HCT116 (cell line): ENCODE measurements around the gene ZNF79. TPM values are rescaled to one million over a fixed set of nuclear protein-coding genes. Genes with fewer than 3 reads are reported as not detected.

Experiments
- ATAC-seq: fragments of 200-7000 bp; cut with Tn5 transposase; 2 replicates; pipeline ENCODE4 v1.9.1; 2020; ENCODE audit warnings: mild to moderate bottlenecking, moderate library complexity
- BruUV-seq: library from RNA; stranded (reverse); fragments of 400-500 nt; replicated peaks from 2 replicates; lab custom pipeline; 2021; lab: Mats Ljungman, UMichigan
- CTCF ChIA-PET: fragments of 300-600 bp; sonication (Branson Sonifier 250); formaldehyde crosslinking; loops from one replicate; lab custom pipeline; 2021; ENCODE audit warnings: antibody characterized with exemption; lab: Charles Lee
- POLR2A ChIA-PET: fragments of 300-600, 350-600 bp; sonication (Branson Sonifier 250); formaldehyde crosslinking; loops from one replicate; lab custom pipeline; 2021; ENCODE audit warnings: antibody characterized with exemption; lab: Charles Lee
- RAD21 ChIA-PET, 2 experiments: fragments of 300-600 bp; sonication (Branson Sonifier 250); formaldehyde crosslinking; loops; one replicate each; lab custom pipeline; 2023; ENCODE audit warnings: low total read pairs in 2 of 2; ENCODE audit not compliant: uncharacterized antibody in 2 of 2, unreplicated experiment in 2 of 2, low non-redundant PET in 1 of 2; lab: Charles Lee
- DNase-seq: peaks from one replicate; pipeline ENCODE4 v3.0.0-alpha.2; 2010; ENCODE audit warnings: low read depth, low spot score
- H2AFZ ChIP-seq: fragments of 200-600 bp; shearing (Covaris generic), sonication (generic); 2 replicates; pipeline ENCODE4 v1.6.1; 2017; ENCODE audit warnings: low read depth, mixed run types, mixed read lengths, antibody characterized with exemption, low read length; ENCODE audit not compliant: poor library complexity, severe bottlenecking
- H3K27ac ChIP-seq: 2 replicates; pipeline ENCODE4 v1.5.1; 2012; ENCODE audit warnings: low read depth, low read length
- H3K27me3 ChIP-seq: fragments of 200-600 bp; sonication (generic); 2 replicates; pipeline ENCODE4 v1.6.1; 2016; ENCODE audit warnings: mixed run types, low read length, mixed read lengths; ENCODE audit not compliant: insufficient read depth
- H3K36me3 ChIP-seq, 2 experiments: fragments of 200-500 bp in 1 of 2; fragments of 200-600 bp in 1 of 2; sonication (Bioruptor generic) in 1 of 2; sonication (generic) in 1 of 2; 2 replicates each; pipeline versions ENCODE4 v1.5.1 to v1.6.1; 2014 to 2016; ENCODE audit warnings: low read length in 2 of 2, inconsistent platforms in 1 of 2, mixed read lengths in 1 of 2, mixed run types in 1 of 2; ENCODE audit not compliant: insufficient read depth in 2 of 2, control insufficient read depth in 1 of 2
- H3K4me1 ChIP-seq, 2 experiments: fragments of 200-600 bp in 1 of 2; sonication (generic) in 1 of 2; 2 replicates each; pipeline versions ENCODE4 v1.5.1 to v1.6.1; 2012 to 2017; ENCODE audit warnings: low read length in 2 of 2, inconsistent platforms in 1 of 2, mild to moderate bottlenecking in 1 of 2, mixed read lengths in 1 of 2, mixed run types in 1 of 2, moderate library complexity in 1 of 2; ENCODE audit not compliant: insufficient read depth in 2 of 2, control insufficient read depth in 1 of 2
- H3K4me2 ChIP-seq: fragments of 200-600 bp; sonication (generic); 2 replicates; pipeline ENCODE4 v1.6.1; 2017; ENCODE audit warnings: mixed run types, low read length, mixed read lengths
- H3K4me3 ChIP-seq, 2 experiments: fragments of 200-600 bp in 1 of 2; sonication (generic) in 1 of 2; replicated peaks in 1 of 2; 2 replicates each; pipeline ENCODE4 v1.5.1; 2011 to 2016; ENCODE audit warnings: low read length in 2 of 2, control low read depth in 1 of 2, low read depth in 1 of 2, mild to moderate bottlenecking in 1 of 2, mixed read lengths in 1 of 2, mixed run types in 1 of 2
- H3K79me2 ChIP-seq: fragments of 200-600 bp; sonication (generic); 2 replicates; pipeline ENCODE4 v1.6.1; 2017; ENCODE audit warnings: mild to moderate bottlenecking, mixed run types, low read length, moderate library complexity, mixed read lengths; ENCODE audit not compliant: insufficient read depth
- H3K9ac ChIP-seq: fragments of 200-600 bp; sonication (generic); 2 replicates; pipeline ENCODE4 v1.6.1; 2016; ENCODE audit warnings: low read length, mixed read lengths
- H3K9me2 ChIP-seq: fragments of 200-600 bp; sonication (generic), shearing (Covaris generic); 2 replicates; pipeline ENCODE4 v1.6.1; 2017; ENCODE audit warnings: mixed run types, mild to moderate bottlenecking, moderate library complexity; ENCODE audit not compliant: insufficient read depth
- H3K9me3 ChIP-seq, 2 experiments: fragments of 200-500 bp in 1 of 2; fragments of 200-600 bp in 1 of 2; sonication (Bioruptor generic) in 1 of 2; sonication (generic) in 1 of 2; 2 replicates each; pipeline ENCODE4 v1.6.1; 2014 to 2017; ENCODE audit warnings: low read length in 2 of 2, mixed read lengths in 2 of 2, inconsistent platforms in 1 of 2, low read depth in 1 of 2, mild to moderate bottlenecking in 1 of 2, mixed run types in 1 of 2, moderate library complexity in 1 of 2; ENCODE audit not compliant: control insufficient read depth in 1 of 2, insufficient read depth in 1 of 2
- H4K20me1 ChIP-seq: fragments of 200-600 bp; sonication (generic), shearing (Covaris generic); 2 replicates; pipeline ENCODE4 v1.6.1; 2017; ENCODE audit warnings: mixed run types, mild to moderate bottlenecking, moderate library complexity; ENCODE audit not compliant: insufficient read depth
- CBX3 ChIP-seq: IDR thresholded peaks from 2 replicates; pipeline ENCODE4 v1.6.1; 2012; ENCODE audit warnings: low read depth
- CEBPB ChIP-seq: IDR thresholded peaks from 2 replicates; pipeline ENCODE4 v1.6.1; 2012; ENCODE audit warnings: low read depth
- CTCF ChIP-seq, 3 experiments: fragments of 200-600 bp in 1 of 3; sonication (generic) in 1 of 3; IDR thresholded peaks in 2 of 3; conservative IDR thresholded peaks in 1 of 3; 2 replicates each; pipeline ENCODE4 v1.5.1; 2012 to 2017; ENCODE audit warnings: low read depth in 2 of 3, low read length in 2 of 3, antibody characterized with exemption in 1 of 3, borderline replicate concordance in 1 of 3, control low read depth in 1 of 3, mild to moderate bottlenecking in 1 of 3, mixed read lengths in 1 of 3, mixed run types in 1 of 3, moderate library complexity in 1 of 3; ENCODE audit not compliant: insufficient read depth in 1 of 3
- EZH2phosphoT487 ChIP-seq: fragments of 200-600 bp; IDR thresholded peaks from 2 replicates; pipeline ENCODE4 v1.6.1; 2018; ENCODE audit warnings: antibody characterized with exemption, borderline replicate concordance
- JUND ChIP-seq: IDR thresholded peaks from 2 replicates; pipeline ENCODE4 v1.6.1; 2012
- POLR2A ChIP-seq: IDR thresholded peaks from 2 replicates; pipeline ENCODE4 v1.7.0; 2011; ENCODE audit warnings: borderline replicate concordance; ENCODE audit not compliant: insufficient read depth, insufficient read length; ENCODE audit errors: extremely low read depth
- POLR2AphosphoS5 ChIP-seq: IDR thresholded peaks from 2 replicates; pipeline ENCODE4 v1.6.1; 2011; ENCODE audit warnings: mild to moderate bottlenecking, low read depth, low read length, moderate library complexity
- RAD21 ChIP-seq: IDR thresholded peaks from 2 replicates; pipeline ENCODE4 v1.6.1; 2012; ENCODE audit warnings: low read depth, mild to moderate bottlenecking
- SIN3A ChIP-seq: IDR thresholded peaks from 2 replicates; pipeline ENCODE4 v1.6.1; 2012; ENCODE audit warnings: low read depth
- SP1 ChIP-seq: IDR thresholded peaks from 2 replicates; pipeline ENCODE4 v1.6.1; 2012; ENCODE audit warnings: low read depth
- SRF ChIP-seq: IDR thresholded peaks from 2 replicates; pipeline ENCODE4 v1.6.1; 2012; ENCODE audit warnings: low read depth
- TCF7L2 ChIP-seq: IDR thresholded peaks from 2 replicates; pipeline ENCODE4 v1.7.0; 2011; ENCODE audit warnings: borderline replicate concordance, inconsistent platforms; ENCODE audit not compliant: insufficient read depth, insufficient read length; ENCODE audit errors: extremely low read depth
- YY1 ChIP-seq: IDR thresholded peaks from 2 replicates; pipeline ENCODE4 v1.6.1; 2011; ENCODE audit warnings: low read length, low read depth, moderate library complexity, mild to moderate bottlenecking; ENCODE audit not compliant: insufficient replicate concordance; ENCODE audit errors: extremely low read depth
- ZFX ChIP-seq: fragments of 450-650 bp; IDR thresholded peaks from 2 replicates; pipeline ENCODE4 v1.6.1; 2017
- ZNF274 ChIP-seq: fragments of 200-500 bp; sonication (Bioruptor generic); IDR thresholded peaks from 2 replicates; pipeline ENCODE4 v1.6.1; 2014; ENCODE audit warnings: mild to moderate bottlenecking, low read depth, low read length, inconsistent platforms
- intact Hi-C: fragments of 100-400 bp; cut with micrococcal nuclease; formaldehyde crosslinking; loops from 2 replicates; pipeline ENCODE4 v1.10.0; 2022
- total RNA-seq: library from RNA; stranded (reverse); gene quantifications from one replicate; pipeline ENCODE4 v1.2.1, GENCODE V29; 2021; ENCODE audit not compliant: unreplicated experiment
- TF ChIP-seq, protein P1 (sequence below): IDR thresholded peaks from 2 replicates; pipeline ENCODE4 v1.6.1; 2012
- TF ChIP-seq, protein P2 (sequence below): IDR thresholded peaks from 2 replicates; pipeline ENCODE4 v1.6.1; 2012

The ZNF79 gene
- total RNA-seq, 1 experiment from 2014 or later: 5.3 TPM

DNA sequence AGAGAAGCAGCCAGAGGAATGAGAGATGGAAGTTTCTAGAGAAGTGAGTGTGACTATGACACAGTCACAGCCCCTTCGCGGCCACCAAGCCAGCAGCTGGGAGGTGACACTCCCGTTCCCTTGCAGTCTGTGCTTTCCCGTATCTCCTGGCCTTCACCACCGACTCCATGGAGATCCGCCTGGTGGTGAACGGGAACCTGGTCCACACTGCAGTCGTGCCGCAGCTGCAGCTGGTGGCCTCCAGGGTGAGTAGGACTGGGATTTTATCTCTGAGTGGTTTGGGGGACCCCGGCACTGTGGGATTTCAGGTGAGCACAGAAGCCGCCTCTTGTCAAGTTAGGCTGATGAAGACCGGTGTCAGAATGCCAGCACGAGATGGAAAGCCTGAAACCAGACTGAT is 39.3 kb upstream of the ZNF79 start:
- Histone ChIP-seq H3K4me2 (no peak overlapping the region), H4K20me1 (no peaks in the 10 kb centered on the region), H3K9me3 (no peaks in the 10 kb centered on the region), H3K9me2 (no peaks in the 10 kb centered on the region), H3K27ac (no peak overlapping the region), H2AFZ (no peak overlapping the region)
- no TSS peak for BruUV-seq
- RAD21 ChIA-PET: no interaction called here
- CTCF ChIA-PET: no interaction called here
- ATAC-seq: no peak
- POLR2A ChIA-PET: no interaction called here
- no peak for TF ChIP-seq YY1
- TF ChIP-seq CTCF (IDR thresholded peaks at IDR 0.05 in 2 of 3, conservative IDR thresholded peaks at IDR 0.05 in 1 of 3; ENCODE audit: borderline replicate concordance in 1 of 3, insufficient read depth in 1 of 3, low read depth in 2 of 3, low read length in 2 of 3): peak in 2 of 3 experiments; percentile 39 to 42; a peak in 3 of 6 replicates
- TF ChIP-seq, all 23 proteins: peak for 1
- Histone ChIP-seq H3K36me3 (no peaks in the 10 kb centered on the region), H3K79me2 (no peaks in the 10 kb centered on the region), H3K9ac (no peak overlapping the region), H3K4me3 (no peak overlapping the region), H3K4me1 (peaks cover 27% of the 10 kb centered on the region in 2 experiments), H3K27me3 (peaks cover 44% of the 10 kb centered on the region)
- intact Hi-C loops: no loop called here
- no peak for DNase-seq

DNA sequence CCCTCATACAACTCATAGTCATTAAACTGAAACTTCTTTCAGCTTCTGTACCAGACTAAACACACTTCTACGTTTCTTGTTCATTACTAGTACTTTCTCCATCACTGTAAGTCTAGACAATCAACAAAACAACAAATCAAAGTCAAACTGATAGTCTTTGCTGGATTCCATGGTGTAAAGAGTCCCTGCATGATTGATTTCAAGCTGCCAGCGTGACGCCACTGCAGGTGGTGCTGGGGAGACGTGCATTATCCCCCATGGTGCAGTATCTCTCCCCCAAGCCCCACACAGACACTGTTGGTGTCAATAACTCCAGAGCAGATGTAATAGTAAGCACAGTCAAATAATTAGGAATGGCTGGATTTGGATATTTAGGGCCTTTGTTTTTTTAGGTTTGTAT is 37.9 kb upstream of the ZNF79 start:
- no peak for DNase-seq
- Histone ChIP-seq H4K20me1 (no peaks in the 10 kb centered on the region), H3K27me3 (peaks cover 44% of the 10 kb centered on the region), H3K4me3 (no peak overlapping the region), H3K27ac (no peak overlapping the region), H2AFZ (no peak overlapping the region), H3K4me2 (no peak overlapping the region), H3K9me3 (no peaks in the 10 kb centered on the region), H3K79me2 (no peaks in the 10 kb centered on the region), H3K36me3 (no peaks in the 10 kb centered on the region), H3K9me2 (no peaks in the 10 kb centered on the region), H3K9ac (no peak overlapping the region), H3K4me1 (peaks cover 37 to 39% of the 10 kb centered on the region in 2 experiments)
- BruUV-seq: no TSS peak
- RAD21 ChIA-PET: no interaction called here
- CTCF ChIA-PET: no interaction called here
- POLR2A ChIA-PET: no interaction called here
- ATAC-seq: no peak
- intact Hi-C loops: no loop called here
- TF ChIP-seq SRF (no peak), POLR2A (no peak), CTCF (IDR thresholded peaks at IDR 0.05 in 2 of 3, conservative IDR thresholded peaks at IDR 0.05 in 1 of 3; ENCODE audit: borderline replicate concordance in 1 of 3, insufficient read depth in 1 of 3, low read depth in 2 of 3, low read length in 2 of 3) (no peak), ZFX (no peak), SIN3A (no peak), ZNF274 (no peak), CBX3 (no peak), RAD21 (no peak), CEBPB (no peak), POLR2AphosphoS5 (no peak), SP1 (no peak), EZH2phosphoT487 (no peak), TCF7L2 (no peak), JUND (no peak)
- TF ChIP-seq, protein P1, sequence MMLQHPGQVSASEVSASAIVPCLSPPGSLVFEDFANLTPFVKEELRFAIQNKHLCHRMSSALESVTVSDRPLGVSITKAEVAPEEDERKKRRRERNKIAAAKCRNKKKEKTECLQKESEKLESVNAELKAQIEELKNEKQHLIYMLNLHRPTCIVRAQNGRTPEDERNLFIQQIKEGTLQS: no peak
- TF ChIP-seq, protein P2, sequence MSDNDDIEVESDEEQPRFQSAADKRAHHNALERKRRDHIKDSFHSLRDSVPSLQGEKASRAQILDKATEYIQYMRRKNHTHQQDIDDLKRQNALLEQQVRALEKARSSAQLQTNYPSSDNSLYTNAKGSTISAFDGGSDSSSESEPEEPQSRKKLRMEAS: no peak
